ENCODE results near the gene SCAMP1. TPM values are rescaled to one million over a fixed set of nuclear protein-coding genes. Genes with fewer than 3 reads are reported as not detected.

Gene SCAMP1
- total RNA-seq, 4 donors from 2014 or later: 22.5 to 30.8 (median 28.3) TPM

- TF ChIP-seq CTCF (IDR thresholded peaks at IDR 0.05): no peak
- no peak for TF ChIP-seq EP300 (IDR thresholded peaks at IDR 0.05)
- TF ChIP-seq POLR2A (IDR thresholded peaks at IDR 0.05): no peak
- DNase-seq (ENCODE audit: low spot score in 2 of 2): no peak
- no peak overlapping the region for H3K27ac ChIP-seq
These were observed 137.4 kb downstream of the SCAMP1 start for GRCh38 chr5:78497573-78498533.

GRCh38 chr5:78499485-78499884 is 139.1 kb downstream of the SCAMP1 start:
- H3K9me3 ChIP-seq: no peaks in the 10 kb centered on the region
- no peaks in the 10 kb centered on the region for H3K27me3 ChIP-seq
- H3K27ac ChIP-seq: no peak overlapping the region
- TF ChIP-seq CTCF (IDR thresholded peaks at IDR 0.05) (no peak), POLR2A (IDR thresholded peaks at IDR 0.05) (no peak), EP300 (IDR thresholded peaks at IDR 0.05) (no peak)
- no peak for DNase-seq (ENCODE audit: low spot score in 2 of 2)
- H3K4me1 ChIP-seq: peaks cover 0 to 78% (median 30%) of the 10 kb centered on the region in 4 donors
- H3K36me3 ChIP-seq: peaks cover 0 to under 1% (median 0%) of the 10 kb centered on the region in 3 donors
- 92 to 94% methylated on average over 1 of the region's 1 CpG for WGBS, 2 donors
- H3K4me3 ChIP-seq: no peak overlapping the region

More at GRCh38 chr5:78497573-78498533, 137.4 kb downstream of the SCAMP1 start:
- Histone ChIP-seq H3K4me3 (no peak overlapping the region), H3K27me3 (no peaks in the 10 kb centered on the region), H3K9me3 (no peaks in the 10 kb centered on the region), H3K4me1 (peaks cover 0 to 67% (median 24%) of the 10 kb centered on the region in 4 donors), H3K36me3 (peaks cover 0 to 7% (median 0%) of the 10 kb centered on the region in 3 donors)
- WGBS, 2 donors: 53 to 60% methylated on average over 13 of the region's 13 CpGs

GRCh38 chr5:78500028-78500427 is 139.6 kb downstream of the SCAMP1 start:
- H3K4me3 ChIP-seq: no peak overlapping the region
- H3K36me3 ChIP-seq: no peaks in the 10 kb centered on the region
- TF ChIP-seq CTCF (IDR thresholded peaks at IDR 0.05): no peak
- no peak for TF ChIP-seq EP300 (IDR thresholded peaks at IDR 0.05)
- no peak for TF ChIP-seq POLR2A (IDR thresholded peaks at IDR 0.05)
- no peak for DNase-seq (ENCODE audit: low spot score in 2 of 2)
- WGBS, 2 donors: 76 to 82% methylated on average over 2 of the region's 2 CpGs
- H3K27me3 ChIP-seq: no peaks in the 10 kb centered on the region
- no peaks in the 10 kb centered on the region for H3K9me3 ChIP-seq
- no peak overlapping the region for H3K27ac ChIP-seq
- peaks cover 0 to 84% (median 34%) of the 10 kb centered on the region in 4 donors for H3K4me1 ChIP-seq

GRCh38 chr5:78500871-78501270 is 140.5 kb downstream of the SCAMP1 start:
- 90 to 95% methylated on average over 5 of the region's 5 CpGs for WGBS, 2 donors

GRCh38 chr5:78501411-78502352 is 141.3 kb downstream of the SCAMP1 start:
- Histone ChIP-seq H3K9me3 (no peaks in the 10 kb centered on the region), H3K36me3 (no peaks in the 10 kb centered on the region), H3K27me3 (no peaks in the 10 kb centered on the region), H3K4me3 (no peak overlapping the region), H3K27ac (peak overlapping the region in 1 of 4 donors; percentile 31), H3K4me1 (peaks cover 0 to 83% (median 35%) of the 10 kb centered on the region in 4 donors)
- no peak for TF ChIP-seq POLR2A (IDR thresholded peaks at IDR 0.05)
- no peak for TF ChIP-seq CTCF (IDR thresholded peaks at IDR 0.05)
- TF ChIP-seq EP300 (IDR thresholded peaks at IDR 0.05): no peak
- 45 to 48% methylated on average over 9 of the region's 9 CpGs for WGBS, 2 donors
- DNase-seq (ENCODE audit: low spot score in 2 of 2): no peak

More at GRCh38 chr5:78500871-78501270, 140.5 kb downstream of the SCAMP1 start:
- TF ChIP-seq EP300 (IDR thresholded peaks at IDR 0.05) (no peak), POLR2A (IDR thresholded peaks at IDR 0.05) (no peak)
- peaks cover 0 to 84% (median 37%) of the 10 kb centered on the region in 4 donors for H3K4me1 ChIP-seq
- H3K9me3 ChIP-seq: no peaks in the 10 kb centered on the region
- DNase-seq (ENCODE audit: low spot score in 2 of 2): no peak
- no peak overlapping the region for H3K27ac ChIP-seq
- H3K27me3 ChIP-seq: no peaks in the 10 kb centered on the region
- H3K4me3 ChIP-seq: no peak overlapping the region
- no peaks in the 10 kb centered on the region for H3K36me3 ChIP-seq
